Activated CD4-positive, alpha-beta T cell treated with anti-CD3 and anti-CD28 coated beads, Interleukin-10, Interleukin-2, amounts not matched to agents 100 ng/mL and 50 ng/mL, durations not matched to agents 16 hours and 8 hours (primary cell): ENCODE measurements around the gene ELMO3.

Source experiments
- DNase-seq: peaks from one replicate; pipeline ENCODE4 v3.0.0-alpha.2; 2020

Gene ELMO3

GRCh38 chr16:67163999-67164558 lies 34.9 kb upstream of the ELMO3 start:
- DNase-seq: no peak

GRCh38 chr16:67164599-67165061 lies 34.3 kb upstream of the ELMO3 start, which contains the start of gene HSF4:
TSS of gene HSF4 (plus strand) at chr16:67164745. CDS start at chr16:67164812, 67 bp downstream.
- no peak for DNase-seq

- no peak for DNase-seq
Observed at GRCh38 chr16:67165121-67166078, 33.5 kb upstream of the ELMO3 start.

GRCh38 chr16:67166110-67166547 lies 32.8 kb upstream of the ELMO3 start:
- no peak for DNase-seq

GRCh38 chr16:67166598-67167168 lies 32.2 kb upstream of the ELMO3 start:
- no peak for DNase-seq

- DNase-seq: no peak
Observed at GRCh38 chr16:67167588-67167987, 31.3 kb upstream of the ELMO3 start.

- DNase-seq: no peak
Observed at GRCh38 chr16:67169011-67169451, 29.9 kb upstream of the ELMO3 start.

- DNase-seq: peak; percentile 64
Observed at GRCh38 chr16:67169642-67170167, 29.2 kb upstream of the ELMO3 start.

- peak; percentile 68 for DNase-seq
Observed at GRCh38 chr16:67170168-67170948, 28.6 kb upstream of the ELMO3 start, which contains the start of gene NOL3. TSS of gene NOL3 (plus strand) at chr16:67170538.

- no peak for DNase-seq
Observed at GRCh38 chr16:67170949-67171649, 27.8 kb upstream of the ELMO3 start.

GRCh38 chr16:67173323-67173722 lies 25.6 kb upstream of the ELMO3 start:
- DNase-seq: no peak

GRCh38 chr16:67173808-67174705 lies 24.9 kb upstream of the ELMO3 start:
- DNase-seq: peak; percentile 81

GRCh38 chr16:67174706-67175231 lies 24.2 kb upstream of the ELMO3 start:
- DNase-seq: no peak

- no peak for DNase-seq
Observed at GRCh38 chr16:67176662-67177061, 22.3 kb upstream of the ELMO3 start.

GRCh38 chr16:67177743-67178699 lies 20.9 kb upstream of the ELMO3 start:
- DNase-seq: peak; percentile 59

- no peak for DNase-seq
Observed at GRCh38 chr16:67179421-67180080, 19.4 kb upstream of the ELMO3 start.

GRCh38 chr16:67180166-67180565 lies 18.8 kb upstream of the ELMO3 start:
- DNase-seq: no peak

- no peak for DNase-seq
Observed at GRCh38 chr16:67181346-67181745, 17.6 kb upstream of the ELMO3 start.

GRCh38 chr16:67182288-67182687 lies 16.6 kb upstream of the ELMO3 start:
- no peak for DNase-seq
